ENCODE data around the gene RCOR2.

GRCh38 chr11:63958008-63958407, 41.0 kb upstream of the RCOR2 start:
- TF ChIP-seq, protein P1, sequence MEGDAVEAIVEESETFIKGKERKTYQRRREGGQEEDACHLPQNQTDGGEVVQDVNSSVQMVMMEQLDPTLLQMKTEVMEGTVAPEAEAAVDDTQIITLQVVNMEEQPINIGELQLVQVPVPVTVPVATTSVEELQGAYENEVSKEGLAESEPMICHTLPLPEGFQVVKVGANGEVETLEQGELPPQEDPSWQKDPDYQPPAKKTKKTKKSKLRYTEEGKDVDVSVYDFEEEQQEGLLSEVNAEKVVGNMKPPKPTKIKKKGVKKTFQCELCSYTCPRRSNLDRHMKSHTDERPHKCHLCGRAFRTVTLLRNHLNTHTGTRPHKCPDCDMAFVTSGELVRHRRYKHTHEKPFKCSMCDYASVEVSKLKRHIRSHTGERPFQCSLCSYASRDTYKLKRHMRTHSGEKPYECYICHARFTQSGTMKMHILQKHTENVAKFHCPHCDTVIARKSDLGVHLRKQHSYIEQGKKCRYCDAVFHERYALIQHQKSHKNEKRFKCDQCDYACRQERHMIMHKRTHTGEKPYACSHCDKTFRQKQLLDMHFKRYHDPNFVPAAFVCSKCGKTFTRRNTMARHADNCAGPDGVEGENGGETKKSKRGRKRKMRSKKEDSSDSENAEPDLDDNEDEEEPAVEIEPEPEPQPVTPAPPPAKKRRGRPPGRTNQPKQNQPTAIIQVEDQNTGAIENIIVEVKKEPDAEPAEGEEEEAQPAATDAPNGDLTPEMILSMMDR (IDR thresholded peaks at IDR 0.05), result no peak
- no peak for TF ChIP-seq EP300 (IDR thresholded peaks at IDR 0.05; ENCODE audit: low read depth)
